ENCODE measurements around the gene H3-3A.

H3-3A gene

DNA sequence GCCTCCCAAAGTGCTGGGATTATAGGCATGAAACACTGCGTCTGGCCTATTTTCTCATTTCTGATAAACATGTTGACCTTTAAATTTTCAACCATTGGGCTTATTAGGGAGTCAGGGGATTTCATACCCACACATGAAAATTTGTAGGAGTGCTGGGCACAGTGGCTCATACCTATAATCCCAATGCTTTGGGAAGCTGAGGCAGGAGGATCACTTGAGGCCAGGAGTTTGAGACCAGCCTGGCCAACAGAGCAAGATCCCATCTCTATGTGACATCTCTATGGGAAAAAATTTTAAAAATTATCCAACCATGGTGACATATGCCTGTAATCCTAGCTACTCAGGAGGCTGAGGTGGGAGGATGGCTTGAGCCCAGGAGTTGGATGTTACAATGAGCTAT, 10.5 kb upstream of the H3-3A start:
- DNase-seq (ENCODE audit: low read depth in 4 of 4, low spot score in 1 of 4) = no peak

DNA sequence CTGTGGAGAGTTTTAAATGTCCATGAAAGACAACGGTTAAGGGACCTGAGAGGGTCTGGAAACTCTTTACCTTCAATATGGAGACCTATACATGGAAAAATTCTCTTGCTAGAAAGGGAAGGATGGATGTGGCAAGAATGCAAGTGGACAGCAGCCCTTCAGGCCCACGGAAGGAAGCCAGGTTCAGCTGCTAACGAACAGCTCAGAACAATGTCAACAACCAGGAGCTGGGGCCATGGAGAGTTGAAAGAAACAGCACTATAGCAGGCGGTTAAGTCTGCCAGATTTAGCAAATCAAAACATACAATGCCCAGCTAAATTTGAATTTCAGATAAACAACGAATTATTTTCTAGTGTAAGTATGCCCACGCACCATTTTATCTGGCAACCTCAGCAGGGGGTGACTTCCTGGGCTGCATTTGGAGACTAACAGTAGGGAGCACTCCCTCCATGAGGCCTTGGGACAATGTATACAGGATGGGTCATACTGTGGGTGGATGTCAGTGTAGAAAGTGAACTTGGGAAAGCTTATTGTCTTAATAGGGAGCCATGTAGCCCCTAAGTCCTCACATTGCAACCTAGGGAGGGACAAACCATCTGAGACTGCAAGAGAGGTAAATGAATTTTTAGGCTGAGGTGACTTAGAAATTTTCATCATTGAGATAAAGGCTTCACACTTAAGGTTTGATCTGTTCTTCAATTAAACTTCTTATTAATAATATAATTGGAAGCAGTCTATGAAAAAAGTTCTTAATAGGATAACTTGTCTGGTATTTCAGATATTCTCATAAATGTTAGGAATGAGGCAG, 7.8 kb upstream of the H3-3A start:
- no peak for DNase-seq (ENCODE audit: low read depth in 4 of 4, low spot score in 1 of 4)

DNA sequence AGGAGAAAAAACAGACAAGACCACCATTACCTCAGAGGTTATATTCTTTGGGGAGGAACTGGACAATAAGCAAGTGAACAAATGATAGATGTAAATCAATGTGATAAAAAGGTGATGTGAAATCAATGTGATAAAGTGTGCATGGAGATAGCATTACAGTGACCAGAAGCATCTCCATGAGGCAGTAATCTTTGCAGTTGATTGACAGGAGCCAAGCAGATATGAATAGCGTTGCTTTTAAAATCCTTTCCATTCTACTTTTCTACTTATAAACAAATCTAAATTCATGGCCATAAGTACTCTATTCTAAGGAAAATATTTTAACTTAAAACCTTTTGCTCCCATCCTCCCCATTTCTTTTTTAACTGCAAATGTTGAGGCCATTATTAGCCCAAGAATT, 2.8 kb upstream of the H3-3A start:
- DNase-seq (ENCODE audit: low read depth in 4 of 4, low spot score in 1 of 4) = no peak

DNA sequence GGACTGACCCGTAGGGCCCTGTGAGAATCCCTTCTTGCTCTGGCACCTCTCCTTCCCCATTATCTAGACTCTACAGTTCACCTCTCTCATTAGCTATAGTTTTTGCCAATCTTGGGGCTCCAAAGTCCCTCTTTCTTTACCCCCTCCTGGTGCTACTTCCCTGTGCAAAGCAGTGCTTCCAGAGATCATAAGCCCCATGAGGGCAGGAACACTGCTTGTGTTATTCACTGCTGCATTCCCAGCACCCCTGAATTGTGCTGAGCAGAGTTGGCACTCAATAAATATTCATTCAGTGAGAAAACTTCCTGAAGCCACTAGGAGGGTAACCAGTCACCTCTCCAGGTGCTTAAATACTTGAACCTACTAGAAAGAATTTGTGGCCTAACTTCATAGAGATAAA, 2.1 kb upstream of the H3-3A start:
- DNase-seq (ENCODE audit: low read depth in 4 of 4, low spot score in 1 of 4) = no peak

DNA sequence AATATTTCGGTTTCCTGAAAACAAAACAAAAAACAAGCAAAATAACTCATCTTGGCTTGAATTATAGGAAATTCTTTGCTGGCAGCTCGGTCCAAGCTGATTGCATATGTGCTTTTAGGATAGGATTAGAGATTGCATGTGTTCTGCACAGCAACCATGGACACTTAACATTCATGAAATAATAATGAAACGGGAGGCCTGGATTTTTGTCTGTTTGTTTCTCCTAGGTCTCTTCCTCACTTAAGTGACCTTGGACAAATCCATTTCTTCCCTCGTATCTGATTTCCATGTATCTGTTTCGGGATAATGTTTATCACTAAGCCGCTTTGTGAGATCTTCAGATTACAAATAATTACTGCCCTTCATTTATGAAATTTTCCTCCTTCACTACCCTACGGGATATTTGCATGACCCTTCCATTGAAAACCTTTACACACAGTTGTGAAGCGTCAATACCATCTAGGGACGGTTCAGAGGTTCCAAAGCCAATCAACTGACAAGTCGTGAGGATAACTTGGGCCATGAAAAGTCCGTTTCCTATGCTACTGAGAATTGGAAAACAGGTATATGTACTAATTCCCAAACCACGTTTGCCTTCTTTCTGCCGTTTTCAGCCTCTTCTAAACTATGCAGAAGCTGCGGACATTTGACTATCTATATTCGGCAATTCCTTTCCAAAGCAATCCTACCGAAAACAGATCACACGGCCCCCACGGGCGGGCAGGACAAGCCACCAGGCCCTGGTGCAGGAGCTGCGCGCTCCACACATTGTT, 1.3 kb upstream of the H3-3A start:
- DNase-seq (ENCODE audit: low read depth in 4 of 4, low spot score in 1 of 4) = no peak

DNA sequence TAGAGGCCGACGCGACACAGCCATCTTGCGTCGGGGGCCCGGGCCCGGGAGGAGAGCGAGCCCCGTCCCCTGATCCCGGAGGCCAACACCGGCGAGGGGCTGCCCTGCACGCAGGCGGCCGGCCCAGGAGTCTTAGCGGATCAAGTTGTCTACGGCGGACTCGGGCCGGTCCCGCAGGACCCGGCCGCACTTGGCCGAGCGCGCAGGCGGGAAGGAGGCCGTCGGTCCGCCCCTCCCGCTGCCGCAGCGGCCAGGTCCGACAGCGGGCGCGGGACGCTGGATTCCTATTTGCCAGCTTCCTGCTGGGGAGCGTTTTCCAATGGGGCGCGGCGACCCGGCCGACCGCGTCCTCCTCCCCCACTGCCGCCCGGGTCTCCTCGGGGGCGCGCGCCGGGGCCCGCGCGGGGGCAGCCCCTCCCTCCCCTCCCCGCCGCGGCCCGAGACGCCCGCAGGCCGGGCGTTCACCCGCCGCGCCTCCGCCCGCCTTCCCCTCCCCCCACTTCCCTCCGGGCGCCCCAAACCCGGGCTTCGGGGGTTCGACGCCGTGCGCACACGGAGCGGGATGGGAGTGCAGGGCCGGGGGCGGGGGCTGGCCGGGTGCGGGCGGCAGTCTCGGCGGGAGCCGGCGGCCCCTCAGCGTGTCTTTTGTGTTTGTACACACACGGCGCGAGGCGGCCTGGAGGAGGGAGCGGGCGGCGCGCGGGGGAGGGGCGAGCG, 517 bp upstream of the H3-3A start:
- peak in 2 of 4 experiments; percentile 14 to 18 for DNase-seq (ENCODE audit: low read depth in 4 of 4, low spot score in 1 of 4)

DNA sequence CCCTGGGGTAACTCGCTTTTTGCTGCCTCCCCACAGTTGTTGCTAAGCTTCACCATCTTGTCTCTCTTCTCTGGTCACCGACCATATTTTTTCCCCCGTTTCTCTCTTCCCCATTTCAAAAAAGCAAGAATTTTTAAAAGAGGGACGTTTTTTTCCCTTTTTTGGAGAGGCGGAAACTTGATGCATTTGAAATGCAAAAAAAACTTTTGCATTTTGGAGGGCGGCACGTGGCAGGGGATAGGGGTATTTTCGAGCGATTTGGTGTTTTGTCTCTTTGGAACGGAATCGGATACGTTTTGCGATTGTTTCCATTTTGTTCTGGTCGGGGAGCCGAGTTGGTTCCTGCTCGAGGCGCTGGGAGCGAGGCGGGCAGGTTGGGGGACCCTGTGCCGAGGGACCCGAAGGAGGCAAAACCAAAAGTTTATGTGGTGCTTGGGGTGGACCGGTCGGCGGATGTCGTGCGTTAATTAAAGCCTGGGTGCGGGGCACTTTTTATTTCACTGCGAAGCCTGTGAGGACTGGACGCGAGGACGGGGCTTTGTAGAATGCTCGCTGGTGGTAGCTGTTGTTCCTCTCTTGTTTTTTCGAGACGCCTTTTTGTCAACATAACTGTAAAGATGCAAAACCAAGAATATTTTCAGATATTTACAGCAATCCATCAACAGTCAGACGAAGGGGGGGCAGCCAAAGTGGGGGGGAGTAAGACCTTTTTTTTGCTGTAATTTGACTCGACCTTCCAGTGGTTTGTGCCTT, 884 bp downstream of the H3-3A start:
- DNase-seq (ENCODE audit: low read depth in 4 of 4, low spot score in 1 of 4) = peak in 1 of 4 experiments; percentile 18

DNA sequence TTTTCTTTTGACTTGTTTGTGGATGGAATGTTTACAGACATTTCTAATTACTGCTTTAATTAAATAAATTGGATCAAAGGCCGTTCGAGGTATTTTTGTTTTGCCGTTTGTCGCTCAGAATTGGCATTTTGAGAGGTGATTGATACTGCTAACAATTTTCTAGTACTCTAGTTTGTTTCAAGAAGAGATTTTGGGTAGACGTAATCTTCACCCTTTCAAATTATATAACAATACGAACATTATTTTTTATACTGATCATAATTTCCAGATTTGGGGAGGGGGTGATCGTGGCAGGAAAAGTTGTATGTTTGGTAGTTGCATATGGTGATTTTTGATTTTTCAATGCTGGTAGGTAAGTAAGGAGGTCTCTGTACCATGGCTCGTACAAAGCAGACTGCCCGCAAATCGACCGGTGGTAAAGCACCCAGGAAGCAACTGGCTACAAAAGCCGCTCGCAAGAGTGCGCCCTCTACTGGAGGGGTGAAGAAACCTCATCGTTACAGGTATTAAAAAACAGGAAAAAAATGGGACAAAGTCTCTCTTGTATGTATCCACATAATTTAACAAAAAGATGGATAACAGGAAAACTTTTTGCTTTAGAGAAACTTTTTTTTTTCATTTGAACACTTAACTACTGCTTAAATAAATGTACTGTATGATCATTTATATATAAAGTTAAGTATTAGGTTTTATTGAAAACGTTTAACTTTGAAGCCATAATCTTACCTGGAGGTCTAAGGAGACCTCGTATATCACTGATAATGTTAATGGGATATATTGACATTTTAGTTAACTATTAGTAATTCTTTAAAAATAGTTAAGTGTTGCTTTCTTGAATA, 1.7 kb downstream of the H3-3A start:
- DNase-seq (ENCODE audit: low read depth in 4 of 4, low spot score in 1 of 4) = no peak

DNA sequence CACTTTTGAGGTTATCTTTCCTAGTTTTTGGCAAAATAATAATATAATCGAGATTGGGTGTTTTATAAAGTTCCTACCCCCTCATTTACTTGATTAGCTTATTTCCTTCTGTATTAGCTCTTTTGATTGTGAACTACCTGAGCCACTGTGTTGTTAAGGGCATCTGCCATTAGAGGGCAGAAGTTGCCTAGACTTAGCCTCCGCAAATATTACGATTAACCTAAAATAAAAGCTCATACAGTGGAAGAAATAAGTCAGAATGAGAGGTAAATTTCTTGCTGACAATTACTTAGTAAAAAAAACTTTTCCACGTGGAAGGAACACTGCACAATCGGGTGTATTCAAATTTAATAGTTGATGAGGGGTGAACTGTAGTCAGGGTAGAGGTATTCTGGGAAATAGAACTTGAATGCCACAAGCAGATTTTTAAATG, 2.3 kb downstream of the H3-3A start:
- no peak for DNase-seq (ENCODE audit: low read depth in 4 of 4, low spot score in 1 of 4)

DNA sequence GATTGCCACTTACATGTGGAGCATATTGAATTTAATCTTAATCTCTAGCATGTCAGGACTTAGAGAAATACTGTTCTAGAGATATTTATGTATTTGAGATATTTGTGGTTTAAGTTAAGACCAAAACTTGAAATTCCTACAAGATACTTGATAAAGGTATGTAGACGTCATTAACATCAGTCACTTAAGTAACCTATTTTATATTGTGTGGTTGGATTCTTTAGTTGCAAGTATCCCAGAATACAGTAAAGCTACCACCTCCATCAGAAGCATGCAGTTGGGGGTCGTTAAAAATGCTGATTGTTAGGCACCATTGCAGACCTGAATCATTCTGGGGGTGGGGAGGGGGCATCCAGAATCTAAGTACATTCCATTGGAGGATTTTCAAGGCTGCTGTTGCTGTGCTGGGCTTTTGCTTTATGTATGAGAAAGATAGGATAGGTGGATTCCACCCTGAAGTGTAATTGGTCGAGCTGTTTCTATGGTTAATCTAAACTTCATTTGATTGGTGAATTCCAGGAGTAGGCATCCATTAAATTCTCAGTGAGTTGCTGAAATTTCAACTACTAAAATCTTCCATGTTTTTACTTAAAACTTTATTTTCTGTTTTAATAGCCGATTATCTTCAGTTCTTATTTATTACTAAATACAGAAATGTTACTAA, 4.0 kb downstream of the H3-3A start:
- DNase-seq (ENCODE audit: low read depth in 4 of 4, low spot score in 1 of 4) = no peak

DNA sequence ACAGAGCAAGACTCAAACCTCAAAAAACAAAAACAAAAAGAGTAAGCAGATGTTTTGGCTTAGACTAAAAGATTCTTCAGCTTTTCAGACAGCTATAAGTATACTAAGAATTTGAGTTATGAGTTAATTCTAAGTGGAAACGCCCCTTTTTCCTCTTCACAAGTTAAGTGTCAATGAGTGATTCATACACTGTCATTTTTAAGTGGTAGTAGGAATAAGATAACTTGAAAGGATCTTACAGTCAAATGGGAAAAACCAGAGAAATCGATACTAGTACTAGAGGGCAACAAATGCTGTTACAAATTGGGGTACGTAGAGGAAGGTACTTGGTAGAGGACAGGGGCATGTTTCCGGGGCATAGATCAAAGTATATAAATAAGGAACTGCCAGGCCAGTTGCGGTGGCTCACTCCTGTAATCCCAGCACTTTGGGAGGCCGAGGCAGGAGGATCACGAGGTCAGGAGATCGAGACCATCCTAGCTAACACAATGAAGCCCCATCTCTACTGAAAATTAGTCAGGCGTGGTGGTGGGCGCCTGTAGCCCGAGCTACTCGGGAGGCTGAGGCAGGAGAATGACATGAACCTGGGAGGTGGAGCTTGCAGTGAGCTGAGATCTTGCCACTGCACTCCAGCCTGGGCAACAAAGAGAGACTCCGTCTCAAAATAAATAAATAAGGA, 7.4 kb downstream of the H3-3A start:
- no peak for DNase-seq (ENCODE audit: low read depth in 4 of 4, low spot score in 1 of 4)

DNA sequence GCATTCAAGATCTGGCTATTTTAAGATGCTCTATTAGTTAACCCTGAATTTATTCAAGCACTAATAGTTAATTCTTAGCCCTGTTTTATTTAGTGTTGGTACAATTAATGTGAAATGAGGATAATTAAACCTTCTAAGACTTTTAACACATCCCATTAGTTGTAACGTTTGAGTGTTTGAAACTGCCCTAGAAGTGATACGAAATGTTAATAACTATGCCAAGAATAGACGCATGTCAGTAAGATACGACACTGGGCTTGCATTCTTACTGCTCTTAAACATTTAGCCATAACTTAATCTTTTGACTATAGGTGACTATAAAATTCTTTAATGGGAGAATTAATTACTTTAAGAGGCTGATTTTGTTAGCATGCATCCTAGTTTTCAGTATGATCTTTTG, 9.8 kb downstream of the H3-3A start:
- DNase-seq (ENCODE audit: low read depth in 4 of 4, low spot score in 1 of 4) = no peak

DNA sequence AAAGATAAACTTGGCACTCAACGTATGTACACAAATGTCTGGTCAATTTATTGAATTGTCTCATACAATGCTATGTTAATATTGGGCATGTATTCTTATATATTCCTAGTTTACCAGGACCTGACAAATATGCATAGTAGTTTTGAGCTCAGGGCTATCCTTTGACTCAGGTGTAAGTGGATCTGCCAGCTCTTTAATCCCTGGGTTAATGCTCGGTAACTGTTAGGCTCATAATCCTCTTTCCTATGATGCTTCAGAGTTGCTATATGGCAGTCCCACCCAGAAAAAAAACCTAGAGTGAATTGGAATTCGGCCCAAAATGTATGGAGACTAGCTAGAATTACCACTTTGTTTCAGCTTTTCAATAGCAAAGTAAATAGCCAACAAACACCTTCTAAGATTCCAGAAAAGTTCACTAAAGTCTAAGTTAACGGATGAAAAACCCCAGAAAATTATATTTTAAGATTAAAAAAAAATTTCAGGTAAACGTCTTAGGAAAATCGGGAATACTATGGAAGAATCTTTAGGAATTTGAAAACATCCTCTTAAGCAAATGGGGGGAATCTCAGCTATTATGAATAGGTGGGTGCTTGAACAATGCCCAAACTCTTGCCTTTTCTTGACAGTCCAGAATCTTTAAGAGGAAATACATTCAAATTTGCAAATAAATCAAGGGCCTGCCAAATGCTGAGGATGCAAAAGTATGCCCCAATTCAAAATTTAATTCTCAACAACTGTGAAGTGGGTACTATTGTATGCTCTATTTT, 10.9 kb downstream of the H3-3A start:
- no peak for DNase-seq (ENCODE audit: low read depth in 4 of 4, low spot score in 1 of 4)

DNA sequence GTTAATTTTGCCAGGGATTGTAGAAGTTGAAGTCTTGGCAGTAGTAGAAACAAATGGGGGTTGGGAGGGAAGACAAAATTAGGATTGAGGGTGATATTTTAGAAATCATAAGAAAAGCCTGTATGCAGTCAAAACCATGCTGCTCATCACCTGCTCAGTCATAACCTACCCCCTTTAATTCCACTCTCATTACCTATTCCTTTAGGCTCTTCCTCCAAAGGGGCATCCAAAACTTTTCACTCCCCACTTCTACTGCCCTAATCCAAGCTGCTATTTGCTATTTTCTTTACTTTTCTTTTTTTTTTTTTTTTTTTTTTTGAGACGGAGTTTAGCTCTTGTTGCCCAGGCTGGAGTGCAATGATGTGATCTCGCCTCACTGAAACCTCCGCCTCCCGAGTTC, 11.5 kb downstream of the H3-3A start:
- no peak for DNase-seq (ENCODE audit: low read depth in 4 of 4, low spot score in 1 of 4)

DNA sequence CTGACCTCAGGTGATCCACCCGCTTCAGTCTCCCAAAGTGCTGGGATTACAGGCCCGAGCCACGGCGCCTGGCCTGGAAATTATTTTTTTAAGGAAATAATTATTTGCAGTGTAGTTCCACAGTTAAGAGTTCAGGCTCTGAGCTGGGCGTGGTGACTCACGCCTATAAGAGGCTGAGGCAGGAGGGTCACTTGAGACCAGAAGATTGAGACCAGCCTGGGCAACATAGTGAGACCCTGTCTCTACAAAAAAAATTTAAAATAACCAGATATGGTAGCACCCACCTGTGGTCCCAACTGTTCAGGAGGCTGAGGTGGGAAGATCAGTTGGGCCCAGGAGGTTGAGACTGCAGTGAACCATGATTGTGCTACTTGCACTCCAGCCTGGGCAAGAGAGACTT, 13.9 kb downstream of the H3-3A start:
- DNase-seq (ENCODE audit: low read depth in 4 of 4, low spot score in 1 of 4) = no peak

DNA sequence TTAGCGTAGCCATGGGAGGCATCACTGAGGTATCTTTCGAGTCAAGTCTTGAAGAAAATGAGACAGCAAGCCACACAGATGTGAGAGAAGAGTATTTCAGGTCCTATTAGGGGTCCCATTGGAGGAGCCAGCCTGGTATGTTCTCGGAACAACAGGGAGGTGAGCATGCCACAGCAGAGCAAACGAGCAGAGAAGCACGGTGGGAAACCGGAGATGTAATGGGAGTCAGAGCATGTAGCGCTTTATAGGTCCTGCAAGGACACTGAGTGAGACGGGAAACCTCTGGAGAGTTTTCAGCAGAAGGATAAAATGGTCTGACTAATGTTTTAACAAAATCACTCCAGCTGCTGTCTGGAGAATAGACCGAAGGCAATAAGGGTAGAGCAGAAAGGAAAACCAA, 15.9 kb downstream of the H3-3A start:
- no peak for DNase-seq (ENCODE audit: low read depth in 4 of 4, low spot score in 1 of 4)

DNA sequence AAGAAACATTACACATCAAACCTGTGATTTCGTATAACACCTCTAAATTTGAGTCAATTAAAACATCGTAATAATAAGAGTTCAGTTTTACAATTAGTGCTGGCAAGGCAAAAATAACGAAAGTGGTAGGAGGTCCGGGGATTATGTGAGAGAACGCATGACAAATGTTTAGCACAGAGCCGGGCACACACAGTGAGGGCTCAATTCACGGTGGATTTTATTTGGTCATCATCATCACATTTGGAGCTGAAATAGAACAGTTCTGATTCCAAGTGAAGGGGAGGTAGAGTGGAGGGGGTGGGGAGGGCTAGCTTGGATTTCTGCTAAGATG, 20.0 kb downstream of the H3-3A start:
- DNase-seq (ENCODE audit: low read depth in 4 of 4, low spot score in 1 of 4) = no peak

DNA sequence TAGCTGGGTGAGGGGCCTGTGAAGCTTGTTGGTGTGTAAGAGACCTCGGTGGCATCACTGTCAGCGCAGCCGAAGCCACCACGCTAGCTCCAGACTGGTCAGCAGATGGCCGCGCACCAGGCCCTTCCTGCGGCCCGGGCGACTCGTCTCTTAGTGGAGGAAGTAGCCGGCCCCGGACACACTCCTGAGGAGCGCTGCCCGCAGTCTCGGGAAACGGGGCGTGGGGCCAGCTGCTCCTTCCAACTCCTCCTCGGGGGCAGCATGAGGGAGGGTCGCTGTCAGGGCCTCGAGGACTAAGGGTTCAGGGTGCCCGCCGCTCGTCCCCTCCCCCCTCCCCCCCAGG, 20.4 kb downstream of the H3-3A start:
- DNase-seq (ENCODE audit: low read depth in 4 of 4, low spot score in 1 of 4) = peak in 1 of 4 experiments; percentile 8
